ENCODE results near the gene JOSD1.

JOSD1 gene

GRCh38 chr22:38700789-38701628, at the start of gene JOSD1:
Gene JOSD1 (minus strand): TSS chr22:38700943. CDS start chr22:38699987, 956 bp downstream.
- peak; percentile 96 for DNase-seq

DNA sequence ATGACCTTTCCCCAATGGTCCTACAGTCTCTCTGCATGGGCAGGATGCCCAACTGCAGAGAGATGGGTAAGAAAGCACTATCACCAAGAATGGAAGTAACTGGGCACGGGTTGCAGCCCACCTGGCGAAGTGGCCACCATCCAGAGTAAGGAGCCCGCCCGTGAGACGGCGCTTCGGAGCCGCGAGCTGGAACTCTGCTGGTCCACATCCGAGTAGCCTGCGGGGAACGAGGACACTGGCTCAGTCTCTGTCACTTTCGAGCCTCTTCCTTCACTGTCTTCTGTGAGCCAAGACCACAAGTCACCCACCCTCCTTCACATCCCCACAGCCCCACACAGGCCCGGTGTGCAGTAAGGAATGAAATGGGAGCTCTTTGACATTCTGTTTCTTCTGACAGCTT, 49.4 kb upstream of the JOSD1 start:
- no peak for DNase-seq

DNA sequence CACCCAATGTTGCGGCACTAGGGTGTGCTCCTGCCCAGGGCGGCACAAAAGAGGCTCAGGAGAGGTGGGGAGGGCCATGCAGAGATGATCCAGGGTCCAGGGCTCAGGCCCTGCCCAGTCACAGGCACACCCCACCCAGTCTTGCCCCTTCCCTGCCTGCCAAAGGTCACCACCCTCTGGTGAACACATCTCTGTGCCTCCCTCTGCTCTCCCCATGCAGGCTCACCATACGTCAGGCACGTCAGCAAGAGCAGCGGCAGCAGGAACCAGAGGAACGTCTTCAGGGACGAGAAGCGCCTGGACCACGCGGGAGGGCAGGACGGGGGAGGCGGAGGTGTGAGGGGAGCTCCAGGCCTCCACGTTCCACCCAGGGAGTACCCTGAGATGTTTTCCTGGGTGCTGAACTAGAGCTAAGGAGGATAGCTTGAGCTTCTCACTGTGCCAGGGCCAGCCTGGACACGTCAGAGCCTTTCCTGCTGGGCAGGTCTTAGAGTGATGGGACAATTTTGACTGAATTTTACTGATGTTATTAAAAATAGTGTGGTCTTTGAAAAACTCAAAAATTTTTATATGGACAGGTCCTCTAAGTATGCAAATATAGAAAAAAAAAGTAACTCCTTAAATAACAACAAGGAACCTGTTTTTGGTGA, 47.9 kb upstream of the JOSD1 start:
- no peak for DNase-seq

DNA sequence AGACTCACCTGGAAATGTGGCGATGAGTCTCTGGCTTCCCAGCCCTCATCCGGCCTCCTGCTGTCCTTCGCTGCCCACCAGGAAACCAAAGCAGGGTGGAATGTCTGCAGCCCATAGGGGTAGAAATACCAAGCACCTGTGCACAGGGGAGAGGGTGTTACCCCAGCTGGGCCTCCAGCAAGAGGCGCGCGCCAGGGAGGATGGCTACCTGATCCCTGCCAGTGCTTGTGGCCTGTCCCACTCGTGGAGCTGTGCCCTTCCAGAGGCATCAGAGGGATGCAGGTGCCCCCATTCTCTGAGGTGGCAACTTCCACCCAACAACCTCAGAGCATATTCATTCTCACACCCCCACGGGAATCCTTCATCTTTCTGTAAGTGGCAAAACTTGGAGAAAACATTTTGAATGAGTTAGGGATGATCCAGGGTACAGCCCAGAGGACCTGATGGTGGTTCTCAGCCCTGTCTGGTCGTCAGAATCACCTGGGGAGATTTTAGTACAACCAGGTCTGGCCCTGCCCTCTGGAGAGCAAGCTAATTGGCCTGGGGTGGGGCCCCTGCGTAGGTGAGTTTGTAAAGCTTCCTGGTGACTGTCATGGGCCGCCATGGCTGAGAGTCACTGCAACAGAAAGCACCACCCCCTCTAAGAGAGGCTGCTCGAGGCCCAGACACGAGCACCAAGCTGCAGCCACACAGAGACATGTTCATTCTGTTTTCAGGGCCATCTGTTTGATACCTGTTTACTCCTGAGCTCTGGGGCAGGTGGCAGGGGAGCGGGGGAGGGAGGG, 45.1 kb upstream of the JOSD1 start:
- no peak for DNase-seq

GRCh38 chr22:38744981-38745380, 44.2 kb upstream of the JOSD1 start:
- DNase-seq = no peak

DNA sequence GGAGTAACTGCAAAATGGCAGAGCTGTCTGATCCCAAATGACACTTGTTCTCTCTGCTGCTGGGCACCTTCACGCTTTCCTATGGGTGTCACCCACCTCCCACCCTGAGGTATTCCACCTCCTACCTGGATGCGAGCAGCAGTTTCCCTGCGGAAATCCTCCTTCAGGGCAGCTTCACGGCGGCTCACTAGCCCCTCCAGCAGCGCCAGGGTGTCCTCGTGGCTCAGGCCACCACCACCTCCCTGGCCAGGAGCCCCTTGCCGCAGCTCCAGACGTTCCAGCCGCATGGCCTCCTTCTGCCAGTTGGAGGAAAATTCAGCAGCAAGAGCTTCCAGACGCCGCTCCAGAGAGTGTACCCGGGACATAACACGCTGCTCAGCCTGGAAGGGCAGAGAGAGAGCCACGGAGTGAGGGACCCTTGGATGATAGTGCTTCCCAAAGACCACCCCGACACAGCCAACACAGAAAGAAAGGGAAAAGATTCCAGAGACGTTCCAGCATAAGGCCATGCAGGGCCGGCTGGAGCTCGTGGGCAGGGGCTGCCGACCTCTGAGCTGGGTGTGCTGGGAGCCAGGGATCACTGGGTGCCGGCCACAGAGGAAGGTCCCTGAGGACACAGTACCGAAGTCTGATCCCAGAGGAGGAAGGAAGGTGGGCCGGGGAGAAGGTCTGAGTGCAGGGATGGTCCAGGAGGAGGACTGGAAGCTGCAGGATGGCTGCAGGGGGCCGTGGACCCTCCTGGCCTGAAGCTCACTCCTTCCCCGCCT, 41.6 kb upstream of the JOSD1 start:
- DNase-seq = no peak

DNA sequence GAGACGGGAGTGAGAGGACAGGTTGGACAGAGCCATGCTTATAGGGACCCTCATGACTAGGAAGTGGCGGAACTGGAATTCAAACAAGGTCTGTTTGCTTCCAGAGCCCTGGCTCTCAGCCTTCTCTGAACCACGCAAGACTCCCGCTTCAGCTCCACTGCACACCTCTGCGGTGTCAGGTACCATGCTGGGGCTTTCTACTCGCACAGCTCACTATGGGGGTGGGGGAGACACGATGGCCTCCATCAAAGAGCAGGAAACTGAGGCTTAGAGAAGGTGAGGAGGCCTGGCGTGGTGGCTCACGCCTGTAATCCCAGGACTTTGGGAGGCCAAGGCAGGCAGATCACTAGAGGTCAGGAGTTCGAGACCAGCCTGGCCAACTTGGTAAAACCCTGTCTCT, 40.8 kb upstream of the JOSD1 start:
- DNase-seq = no peak

DNA sequence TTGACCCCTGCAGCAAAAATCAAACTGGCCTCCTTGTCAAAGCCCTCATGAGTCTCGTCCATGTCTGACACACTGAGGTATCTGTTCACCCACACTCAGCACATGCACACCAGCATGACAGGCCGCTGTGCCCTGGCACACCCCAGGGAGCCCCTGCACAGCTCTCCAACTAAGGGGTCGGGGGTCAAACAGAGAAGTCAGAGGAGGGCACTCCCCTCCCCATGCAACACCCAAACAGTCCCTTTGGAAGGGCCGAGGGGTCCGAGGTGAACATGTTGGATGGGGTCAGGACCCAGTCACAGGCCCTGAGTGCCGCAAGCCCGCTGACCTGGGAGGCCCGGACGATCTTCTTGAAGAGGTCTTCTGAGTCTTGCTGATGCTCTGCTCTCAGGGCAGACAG, 40.4 kb upstream of the JOSD1 start:
- DNase-seq = no peak

GRCh38 chr22:38740754-38741153, 40.0 kb upstream of the JOSD1 start:
- no peak for DNase-seq

- DNase-seq = no peak
These were observed 39.5 kb upstream of the JOSD1 start for GRCh38 chr22:38740116-38740723.

DNA sequence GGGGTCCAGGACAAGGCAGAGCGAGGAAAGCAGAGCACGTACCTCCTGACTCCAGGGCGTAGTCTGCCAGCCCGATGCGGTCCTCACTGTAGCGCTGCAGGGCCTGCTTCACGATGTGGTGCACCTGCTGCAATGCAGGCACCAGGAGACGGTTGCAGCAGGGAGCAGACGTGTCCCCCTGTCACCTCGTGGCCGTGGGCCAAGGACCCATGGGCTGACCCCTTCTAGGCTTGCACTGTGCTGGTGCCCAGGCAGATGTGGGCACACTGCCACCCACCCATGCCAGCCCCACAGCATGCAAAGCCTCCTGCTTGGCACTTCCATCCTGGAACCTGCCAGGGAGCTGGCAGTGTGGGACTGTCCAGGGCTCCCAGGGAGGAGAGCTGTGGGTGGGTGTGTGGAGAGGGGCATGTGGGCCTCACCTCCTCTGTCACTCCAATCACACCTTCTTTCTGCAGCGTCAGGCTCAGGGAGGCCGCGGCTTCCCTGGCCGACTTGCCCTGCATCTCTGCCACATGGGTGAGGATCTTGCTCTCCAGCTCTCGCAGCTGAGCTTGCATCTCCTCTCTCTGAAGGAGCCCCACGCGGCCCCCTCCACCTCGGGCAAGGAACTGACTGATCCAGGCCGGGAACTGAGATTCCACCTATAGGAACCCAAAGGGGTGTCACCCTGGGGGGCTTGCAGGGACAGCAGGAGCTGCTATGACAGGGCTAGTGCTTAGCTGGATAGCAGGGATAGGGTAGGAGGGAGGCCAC, 38.7 kb upstream of the JOSD1 start:
- no peak for DNase-seq

- DNase-seq = no peak
These were observed 37.8 kb upstream of the JOSD1 start for GRCh38 chr22:38738475-38739070.

GRCh38 chr22:38737302-38738060, 36.7 kb upstream of the JOSD1 start:
- no peak for DNase-seq

DNA sequence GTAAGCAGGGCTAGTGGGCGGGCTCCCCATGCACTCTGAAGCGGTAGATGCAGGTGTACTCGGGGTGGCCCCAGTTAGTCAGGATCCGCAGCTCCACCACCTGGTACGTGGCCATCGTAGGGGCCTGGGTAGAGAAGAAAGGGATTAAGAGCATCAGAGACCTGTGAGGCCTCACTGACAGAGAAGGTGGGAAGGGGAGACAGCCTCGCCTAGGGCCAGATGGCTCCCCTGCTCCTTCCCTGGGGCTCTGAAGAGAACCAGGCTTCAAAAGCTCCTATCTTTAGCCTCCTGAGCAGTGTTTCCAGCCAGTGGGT, 35.5 kb upstream of the JOSD1 start:
- DNase-seq = no peak

GRCh38 chr22:38735465-38736256, 34.9 kb upstream of the JOSD1 start:
- no peak for DNase-seq

GRCh38 chr22:38735126-38735464, 34.4 kb upstream of the JOSD1 start:
- no peak for DNase-seq

DNA sequence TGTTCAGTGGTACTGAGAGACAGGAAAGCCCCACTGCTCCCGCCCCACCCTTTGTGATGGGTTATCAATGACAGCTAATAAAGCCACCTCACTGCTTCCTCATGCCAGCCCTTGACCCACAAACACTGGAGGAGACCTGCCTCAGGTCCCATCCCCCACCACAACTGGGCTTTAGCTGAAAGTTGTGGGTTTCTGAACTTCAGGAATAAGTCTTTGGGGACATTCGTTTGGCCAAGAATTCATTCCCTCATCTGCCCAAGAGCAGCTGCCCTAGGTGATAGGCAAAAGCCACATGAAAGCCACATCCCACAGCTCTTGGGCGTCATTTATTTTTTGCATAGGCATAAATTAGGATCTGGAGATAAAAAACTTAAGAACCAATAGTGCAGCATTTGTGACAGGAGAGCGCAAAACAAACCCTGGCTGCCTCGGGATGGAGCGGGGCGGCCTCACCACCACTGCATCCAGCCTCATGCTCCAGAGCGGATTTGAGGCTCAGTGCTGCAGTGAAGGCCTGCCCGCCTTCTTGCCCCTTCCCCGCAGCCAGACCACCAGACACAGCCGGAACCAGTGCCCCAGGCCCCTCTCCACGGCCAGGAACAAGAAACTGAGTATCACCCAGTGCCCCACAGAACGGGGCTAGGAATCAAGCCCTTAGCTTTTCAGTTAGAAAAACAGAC, 33.8 kb upstream of the JOSD1 start:
- DNase-seq = peak; percentile 25

- DNase-seq = no peak
These were observed 33.1 kb upstream of the JOSD1 start for GRCh38 chr22:38733724-38734381.

DNA sequence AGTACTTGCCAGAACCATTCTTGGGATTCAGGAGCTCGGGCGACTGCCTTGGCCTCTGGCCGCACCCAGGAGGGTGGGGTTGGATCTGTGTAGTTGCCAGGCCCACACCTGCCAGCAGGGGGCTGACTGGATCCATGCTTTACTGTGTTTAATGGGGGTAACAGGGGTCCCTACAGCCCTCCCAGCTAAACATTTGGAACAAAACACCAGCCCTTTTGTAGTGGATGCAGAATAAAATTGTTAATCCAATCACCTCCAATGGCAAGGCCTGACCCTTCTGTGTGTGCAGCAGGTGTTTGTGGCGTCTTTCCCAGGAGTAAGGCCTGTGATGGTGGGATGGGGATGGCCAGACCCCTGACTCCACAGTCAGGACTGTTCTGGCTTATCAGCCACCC, 32.6 kb upstream of the JOSD1 start:
- DNase-seq = peak; percentile 73
